Astrocyte of the cerebellum (primary cell): ENCODE data around the gene GTSF1L.

Experiments
- DNase-seq: peaks from one replicate; pipeline ENCODE4 v3.0.0-alpha.2; 2011; ENCODE audit warnings: low read depth
- H3K4me3 ChIP-seq: 2 replicates; pipeline ENCODE4 v1.5.1; 2011; ENCODE audit warnings: mild to moderate bottlenecking, low read depth, low read length, moderate library complexity
- in situ Hi-C: cut with HindIII; loops from 2 replicates; pipeline ENCODE4 v1.10.0; 2017; ENCODE audit warnings: low sequenced_read_pairs
- TF ChIP-seq, protein P1 (sequence below): IDR thresholded peaks from 2 replicates; pipeline ENCODE4 v1.5.1; 2012; ENCODE audit warnings: low read length, low read depth, moderate library complexity, mild to moderate bottlenecking; ENCODE audit errors: missing control alignments

The GTSF1L gene

DNA sequence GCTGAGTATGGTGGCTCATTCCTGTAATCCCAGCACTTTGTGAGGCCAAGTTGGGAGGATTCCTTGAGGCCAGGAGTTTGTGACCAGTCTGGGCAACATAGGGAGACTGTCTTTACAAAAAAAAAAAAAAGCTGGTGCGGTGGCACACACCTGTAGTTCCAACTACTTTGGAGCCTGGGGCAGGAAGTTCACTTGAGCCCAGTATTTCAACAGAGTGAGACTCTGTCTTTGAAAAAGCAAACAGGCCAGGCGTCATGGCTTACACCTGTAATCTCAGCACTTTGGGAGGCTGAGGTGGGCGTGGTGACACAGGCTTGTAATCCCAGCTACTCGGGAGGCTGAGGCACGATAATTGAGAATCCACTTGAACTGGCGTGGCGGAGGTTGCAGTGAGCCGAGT is 31.2 kb downstream of the GTSF1L start:
- in situ Hi-C loops, result no loop called here
- DNase-seq, result no peak
- H3K4me3 ChIP-seq, result no peak overlapping the region
- TF ChIP-seq, protein P1, sequence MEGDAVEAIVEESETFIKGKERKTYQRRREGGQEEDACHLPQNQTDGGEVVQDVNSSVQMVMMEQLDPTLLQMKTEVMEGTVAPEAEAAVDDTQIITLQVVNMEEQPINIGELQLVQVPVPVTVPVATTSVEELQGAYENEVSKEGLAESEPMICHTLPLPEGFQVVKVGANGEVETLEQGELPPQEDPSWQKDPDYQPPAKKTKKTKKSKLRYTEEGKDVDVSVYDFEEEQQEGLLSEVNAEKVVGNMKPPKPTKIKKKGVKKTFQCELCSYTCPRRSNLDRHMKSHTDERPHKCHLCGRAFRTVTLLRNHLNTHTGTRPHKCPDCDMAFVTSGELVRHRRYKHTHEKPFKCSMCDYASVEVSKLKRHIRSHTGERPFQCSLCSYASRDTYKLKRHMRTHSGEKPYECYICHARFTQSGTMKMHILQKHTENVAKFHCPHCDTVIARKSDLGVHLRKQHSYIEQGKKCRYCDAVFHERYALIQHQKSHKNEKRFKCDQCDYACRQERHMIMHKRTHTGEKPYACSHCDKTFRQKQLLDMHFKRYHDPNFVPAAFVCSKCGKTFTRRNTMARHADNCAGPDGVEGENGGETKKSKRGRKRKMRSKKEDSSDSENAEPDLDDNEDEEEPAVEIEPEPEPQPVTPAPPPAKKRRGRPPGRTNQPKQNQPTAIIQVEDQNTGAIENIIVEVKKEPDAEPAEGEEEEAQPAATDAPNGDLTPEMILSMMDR, result no peak

DNA sequence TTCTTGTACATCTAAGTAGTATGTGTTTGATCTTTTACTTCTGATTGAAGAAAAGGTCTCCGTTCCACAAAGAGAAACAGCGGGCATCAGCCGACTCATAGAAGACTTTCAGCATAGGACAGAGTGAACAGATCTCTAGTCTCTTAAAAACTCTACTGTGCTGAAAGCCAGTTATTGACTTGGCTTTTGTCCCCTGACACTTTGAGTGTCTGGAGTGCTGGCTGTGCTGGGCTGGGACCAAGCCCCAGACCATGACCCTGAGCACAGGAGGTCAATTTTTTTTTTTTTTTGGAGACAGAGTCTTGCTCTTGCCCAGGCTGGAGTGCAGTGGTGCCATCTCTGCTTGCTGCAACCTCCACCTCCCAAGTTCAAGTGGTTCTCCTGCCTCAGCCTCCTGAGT is 32.0 kb downstream of the GTSF1L start:
- H3K4me3 ChIP-seq, result no peak overlapping the region
- in situ Hi-C loops, result no loop called here
- TF ChIP-seq, protein P1, result no peak
- no peak for DNase-seq

DNA sequence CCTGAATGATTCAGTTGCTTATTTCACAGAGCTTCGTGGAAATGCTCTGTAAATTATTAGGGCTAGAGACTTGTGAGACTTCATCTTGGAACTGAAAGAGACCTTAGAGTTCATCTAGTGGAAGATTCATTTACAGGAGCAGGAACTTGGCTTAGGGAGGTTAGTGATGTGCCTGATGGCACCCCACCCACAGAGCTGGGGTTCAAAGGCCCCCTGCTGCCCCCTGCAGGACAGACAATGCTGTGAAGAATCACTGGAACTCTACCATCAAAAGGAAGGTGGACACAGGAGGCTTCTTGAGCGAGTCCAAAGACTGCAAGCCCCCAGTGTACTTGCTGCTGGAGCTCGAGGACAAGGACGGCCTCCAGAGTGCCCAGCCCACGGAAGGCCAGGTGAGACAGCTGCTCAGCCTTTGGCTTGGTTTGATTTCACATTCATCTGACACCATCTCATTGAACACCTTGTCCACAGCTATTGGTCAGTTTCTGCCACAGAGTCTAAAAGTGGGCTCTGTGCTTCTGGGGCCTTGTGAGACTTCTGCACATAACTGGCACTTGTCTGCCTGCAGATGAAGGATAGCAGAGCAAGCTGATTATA is 34.8 kb downstream of the GTSF1L start:
- DNase-seq, result peak; percentile 6
- in situ Hi-C loops, result no loop called here
- no peak overlapping the region for H3K4me3 ChIP-seq

DNA sequence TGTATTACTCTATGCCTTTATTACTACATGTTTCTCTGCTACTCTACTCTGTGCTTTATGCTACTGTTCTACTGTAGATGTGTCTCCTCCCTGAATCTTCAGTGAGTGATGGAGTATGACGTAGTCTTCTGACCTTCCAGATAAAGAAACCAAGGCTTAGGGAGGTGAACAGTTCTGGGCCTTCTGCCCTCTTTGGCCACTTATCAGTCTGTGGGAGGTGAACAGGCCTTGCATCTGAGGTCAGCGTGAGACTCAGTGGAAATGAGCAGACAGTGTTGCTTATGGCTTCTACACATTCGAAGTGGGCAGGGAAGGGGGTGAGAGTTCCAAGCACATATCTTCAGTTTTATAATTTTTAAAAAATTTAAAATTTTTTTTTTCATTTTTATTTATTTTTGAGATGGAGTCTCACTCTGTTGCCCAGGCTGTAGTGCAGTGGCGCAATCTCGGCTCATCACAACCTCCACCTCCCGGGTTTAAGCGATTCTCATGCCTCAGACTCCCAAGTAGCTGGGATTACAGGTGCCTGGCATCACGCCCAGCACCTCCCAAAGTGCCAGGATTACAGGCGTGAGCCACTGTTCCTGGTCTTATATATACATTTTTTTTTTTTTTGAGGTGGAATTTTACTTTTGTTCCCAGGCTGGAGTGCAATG is 35.7 kb downstream of the GTSF1L start:
- in situ Hi-C loops, result no loop called here
- no peak for DNase-seq
- TF ChIP-seq, protein P1, result no peak
- H3K4me3 ChIP-seq, result no peak overlapping the region

More for the DNA sequence above, 34.8 kb downstream of the GTSF1L start:
- TF ChIP-seq, protein P1, result peak; percentile 69

DNA sequence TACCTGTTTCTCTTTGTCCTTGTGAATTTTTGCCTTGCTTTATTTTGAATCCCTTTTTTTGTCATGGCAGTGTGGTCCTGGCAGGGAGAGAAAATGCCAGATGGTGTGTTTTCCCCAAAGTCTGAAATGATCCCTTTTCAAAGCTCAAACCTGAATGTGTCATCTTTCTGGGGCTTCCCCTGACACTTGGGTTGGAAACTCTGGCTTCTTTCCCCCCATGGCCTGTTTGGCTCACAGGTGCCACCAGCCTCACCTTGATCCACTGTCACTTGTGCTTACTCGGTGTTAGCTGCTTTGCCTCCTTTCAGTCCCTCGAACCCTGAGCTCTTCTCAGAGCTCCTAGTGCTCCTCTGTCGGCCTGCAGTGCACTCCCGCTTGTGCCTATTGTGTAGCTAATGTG is 37.6 kb downstream of the GTSF1L start:
- TF ChIP-seq, protein P1, result no peak
- no peak overlapping the region for H3K4me3 ChIP-seq
- in situ Hi-C loops, result no loop called here
- DNase-seq, result no peak

DNA sequence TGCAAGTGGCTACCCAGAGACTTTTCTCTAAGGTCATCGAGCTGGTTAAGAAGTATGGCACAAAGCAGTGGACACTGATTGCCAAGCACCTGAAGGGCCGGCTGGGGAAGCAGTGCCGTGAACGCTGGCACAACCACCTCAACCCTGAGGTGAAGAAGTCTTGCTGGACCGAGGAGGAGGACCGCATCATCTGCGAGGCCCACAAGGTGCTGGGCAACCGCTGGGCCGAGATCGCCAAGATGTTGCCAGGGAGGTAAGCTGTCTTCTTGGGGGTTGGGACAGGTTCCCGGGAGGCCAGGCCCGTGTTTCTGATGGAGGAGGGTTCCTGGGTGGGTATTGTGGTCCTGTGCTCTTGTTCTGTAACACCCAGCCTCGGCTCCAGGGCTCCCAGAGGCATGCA is 40.0 kb downstream of the GTSF1L start:
- no peak for DNase-seq
- H3K4me3 ChIP-seq, result no peak overlapping the region
- in situ Hi-C loops, result no loop called here
- TF ChIP-seq, protein P1, result no peak
